Right forelimb (tissue), 1 donor: ENCODE data around the gene FBXO40.

Source experiments
- DNase-seq: peaks from one replicate; pipeline ENCODE4 v3.0.0-alpha.2; 2018

Gene FBXO40

GRCh38 chr3:121663171-121663847 lies 70.1 kb downstream of the FBXO40 start:
- no peak for DNase-seq

DNA sequence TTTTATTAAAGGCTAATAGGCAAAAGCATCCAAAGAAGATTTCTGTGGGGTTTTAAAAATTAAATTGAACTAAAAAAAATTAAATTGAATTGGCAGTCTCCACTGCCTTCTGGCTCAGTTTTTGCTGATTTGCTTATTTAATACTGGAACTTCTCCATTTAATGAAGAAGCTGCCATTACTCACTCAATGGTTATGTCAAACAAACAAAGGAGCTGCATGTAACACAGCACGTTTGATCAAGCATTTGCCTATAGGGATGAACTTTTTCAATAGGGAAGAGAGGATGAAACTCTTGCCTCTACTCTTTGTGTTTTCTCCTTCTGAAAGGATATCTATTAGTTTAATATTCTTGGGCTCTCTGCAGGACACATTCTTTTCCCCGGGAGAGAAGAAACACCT lies 72.3 kb downstream of the FBXO40 start:
- no peak for DNase-seq

- no peak for DNase-seq
These were observed 74.2 kb downstream of the FBXO40 start for GRCh38 chr3:121667333-121667732.

DNA sequence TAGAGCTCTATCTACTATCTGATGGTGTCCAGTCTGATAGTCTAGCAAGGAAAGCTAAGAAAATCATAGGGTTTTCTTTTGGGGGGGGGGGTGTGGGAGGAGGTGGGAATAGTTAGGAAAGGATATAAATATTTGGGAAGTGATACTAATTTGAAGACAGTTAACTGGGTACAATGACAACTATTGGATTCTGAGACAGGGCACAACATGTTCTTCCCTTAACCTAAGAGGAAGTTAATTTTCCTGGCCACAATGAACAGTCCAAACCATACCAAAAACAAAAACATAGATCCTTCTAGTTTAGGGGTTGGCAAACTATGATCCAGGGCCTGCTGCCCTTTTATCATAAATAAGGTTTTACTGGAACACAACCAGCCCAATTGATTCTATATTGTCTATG lies 77.5 kb downstream of the FBXO40 start:
- no peak for DNase-seq

DNA sequence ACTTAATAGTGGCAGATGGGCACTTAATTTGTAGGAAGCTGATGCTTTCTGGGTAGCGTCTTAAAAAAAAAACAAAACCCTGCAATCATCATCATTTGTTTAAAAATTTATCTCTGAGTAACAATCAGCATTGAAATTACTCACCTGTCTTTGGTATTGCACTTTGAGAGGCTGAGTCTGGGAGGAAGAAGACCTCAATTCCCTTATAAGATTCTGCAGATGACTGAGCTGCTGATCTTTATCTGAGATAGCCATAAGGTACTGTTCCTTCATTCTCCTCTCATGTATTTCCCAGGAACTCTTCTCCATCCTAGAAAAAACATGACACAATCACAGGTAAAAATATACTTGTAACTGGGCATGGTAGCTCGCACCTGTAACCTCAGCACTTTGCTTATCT lies 84.0 kb downstream of the FBXO40 start:
- DNase-seq: no peak
